A549 (cell line): Measurements from ENCODE around the gene CNIH1.

Experiments used
- EP300 ChIP-seq, 2 experiments: fragments of >200 bp; sonication (Bioruptor Twin); formaldehyde crosslinking; IDR thresholded peaks; 2 replicates in 1 of 2; 3 replicates in 1 of 2; pipeline ENCODE4 v1.6.1; 2016 to 2017
- HOXA7 ChIP-seq: fragments of 250-450 bp; sonication (Bioruptor Pico); IDR thresholded peaks from 2 replicates; pipeline ENCODE4 v1.5.0; 2020; ENCODE audit warnings: mild to moderate bottlenecking, moderate library complexity
- JUNB ChIP-seq: fragments of >200 bp; sonication (Bioruptor Twin); formaldehyde crosslinking; IDR thresholded peaks from 2 replicates; pipeline ENCODE4 v1.6.1; 2016
- POLR2A ChIP-seq: IDR thresholded peaks from 2 replicates; pipeline ENCODE4 v1.6.1; 2012; ENCODE audit warnings: mild to moderate bottlenecking, low read length
- TF ChIP-seq, protein P1 (sequence below): fragments of >200 bp; sonication (Bioruptor Twin); formaldehyde crosslinking; IDR thresholded peaks from 3 replicates; pipeline ENCODE4 v1.5.1; 2016
- TF ChIP-seq, protein P2 (sequence below): fragments of 450-650 bp; IDR thresholded peaks from 2 replicates; pipeline ENCODE4 v1.6.1; 2014; ENCODE audit warnings: antibody characterized with exemption
- TF ChIP-seq, protein P3 (sequence below): fragments of 200-600 bp; sonication (generic); IDR thresholded peaks from 2 replicates; pipeline ENCODE4 v1.6.1; 2016; ENCODE audit warnings: antibody characterized with exemption, mild to moderate bottlenecking, moderate library complexity

DNA sequence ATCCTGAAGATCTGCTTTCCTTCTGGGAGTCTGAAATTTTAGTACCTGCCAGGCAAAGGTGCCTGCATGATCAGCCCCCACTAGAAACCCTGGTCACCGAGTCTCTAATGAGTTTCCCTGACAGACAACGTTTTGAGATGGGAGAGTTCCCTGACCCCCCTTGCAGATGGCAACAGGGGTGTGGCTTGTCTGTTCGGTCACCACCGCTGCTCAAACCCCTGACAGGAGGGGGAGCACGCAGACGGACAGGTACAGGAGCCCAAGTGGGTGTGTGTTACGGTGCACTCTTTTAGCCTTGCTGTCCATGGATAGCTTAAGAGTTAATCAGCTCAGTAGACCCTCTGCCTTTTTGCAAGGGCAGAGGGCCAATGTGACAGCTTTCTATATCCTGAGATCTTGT lies 63.7 kb downstream of the CNIH1 start:
- TF ChIP-seq JUNB (no peak), EP300 (IDR thresholded peaks at IDR 0.05) (no peak), HOXA7 (CRISPR knock-in tag) (no peak), POLR2A (no peak)
- TF ChIP-seq, protein P1, sequence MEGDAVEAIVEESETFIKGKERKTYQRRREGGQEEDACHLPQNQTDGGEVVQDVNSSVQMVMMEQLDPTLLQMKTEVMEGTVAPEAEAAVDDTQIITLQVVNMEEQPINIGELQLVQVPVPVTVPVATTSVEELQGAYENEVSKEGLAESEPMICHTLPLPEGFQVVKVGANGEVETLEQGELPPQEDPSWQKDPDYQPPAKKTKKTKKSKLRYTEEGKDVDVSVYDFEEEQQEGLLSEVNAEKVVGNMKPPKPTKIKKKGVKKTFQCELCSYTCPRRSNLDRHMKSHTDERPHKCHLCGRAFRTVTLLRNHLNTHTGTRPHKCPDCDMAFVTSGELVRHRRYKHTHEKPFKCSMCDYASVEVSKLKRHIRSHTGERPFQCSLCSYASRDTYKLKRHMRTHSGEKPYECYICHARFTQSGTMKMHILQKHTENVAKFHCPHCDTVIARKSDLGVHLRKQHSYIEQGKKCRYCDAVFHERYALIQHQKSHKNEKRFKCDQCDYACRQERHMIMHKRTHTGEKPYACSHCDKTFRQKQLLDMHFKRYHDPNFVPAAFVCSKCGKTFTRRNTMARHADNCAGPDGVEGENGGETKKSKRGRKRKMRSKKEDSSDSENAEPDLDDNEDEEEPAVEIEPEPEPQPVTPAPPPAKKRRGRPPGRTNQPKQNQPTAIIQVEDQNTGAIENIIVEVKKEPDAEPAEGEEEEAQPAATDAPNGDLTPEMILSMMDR, result no peak
- TF ChIP-seq, protein P2, sequence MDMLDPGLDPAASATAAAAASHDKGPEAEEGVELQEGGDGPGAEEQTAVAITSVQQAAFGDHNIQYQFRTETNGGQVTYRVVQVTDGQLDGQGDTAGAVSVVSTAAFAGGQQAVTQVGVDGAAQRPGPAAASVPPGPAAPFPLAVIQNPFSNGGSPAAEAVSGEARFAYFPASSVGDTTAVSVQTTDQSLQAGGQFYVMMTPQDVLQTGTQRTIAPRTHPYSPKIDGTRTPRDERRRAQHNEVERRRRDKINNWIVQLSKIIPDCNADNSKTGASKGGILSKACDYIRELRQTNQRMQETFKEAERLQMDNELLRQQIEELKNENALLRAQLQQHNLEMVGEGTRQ, result no peak
- TF ChIP-seq, protein P3, sequence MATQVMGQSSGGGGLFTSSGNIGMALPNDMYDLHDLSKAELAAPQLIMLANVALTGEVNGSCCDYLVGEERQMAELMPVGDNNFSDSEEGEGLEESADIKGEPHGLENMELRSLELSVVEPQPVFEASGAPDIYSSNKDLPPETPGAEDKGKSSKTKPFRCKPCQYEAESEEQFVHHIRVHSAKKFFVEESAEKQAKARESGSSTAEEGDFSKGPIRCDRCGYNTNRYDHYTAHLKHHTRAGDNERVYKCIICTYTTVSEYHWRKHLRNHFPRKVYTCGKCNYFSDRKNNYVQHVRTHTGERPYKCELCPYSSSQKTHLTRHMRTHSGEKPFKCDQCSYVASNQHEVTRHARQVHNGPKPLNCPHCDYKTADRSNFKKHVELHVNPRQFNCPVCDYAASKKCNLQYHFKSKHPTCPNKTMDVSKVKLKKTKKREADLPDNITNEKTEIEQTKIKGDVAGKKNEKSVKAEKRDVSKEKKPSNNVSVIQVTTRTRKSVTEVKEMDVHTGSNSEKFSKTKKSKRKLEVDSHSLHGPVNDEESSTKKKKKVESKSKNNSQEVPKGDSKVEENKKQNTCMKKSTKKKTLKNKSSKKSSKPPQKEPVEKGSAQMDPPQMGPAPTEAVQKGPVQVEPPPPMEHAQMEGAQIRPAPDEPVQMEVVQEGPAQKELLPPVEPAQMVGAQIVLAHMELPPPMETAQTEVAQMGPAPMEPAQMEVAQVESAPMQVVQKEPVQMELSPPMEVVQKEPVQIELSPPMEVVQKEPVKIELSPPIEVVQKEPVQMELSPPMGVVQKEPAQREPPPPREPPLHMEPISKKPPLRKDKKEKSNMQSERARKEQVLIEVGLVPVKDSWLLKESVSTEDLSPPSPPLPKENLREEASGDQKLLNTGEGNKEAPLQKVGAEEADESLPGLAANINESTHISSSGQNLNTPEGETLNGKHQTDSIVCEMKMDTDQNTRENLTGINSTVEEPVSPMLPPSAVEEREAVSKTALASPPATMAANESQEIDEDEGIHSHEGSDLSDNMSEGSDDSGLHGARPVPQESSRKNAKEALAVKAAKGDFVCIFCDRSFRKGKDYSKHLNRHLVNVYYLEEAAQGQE, result no peak
